Activated CD4-positive, alpha-beta T cell treated with anti-CD3 and anti-CD28 coated beads, Interleukin-2, Interleukin-4, amounts not matched to agents 100 ng/mL and 50 ng/mL, durations not matched to agents 16 hours and 8 hours (primary cell): Measurements from ENCODE around the gene SLC17A4.

Experiments used
- DNase-seq: peaks from one replicate; pipeline ENCODE4 v3.0.0-alpha.2; 2020; ENCODE audit warnings: low spot score

SLC17A4 gene

GRCh38 chr6:25816252-25816651 is 61.7 kb downstream of the SLC17A4 start:
- no peak for DNase-seq

GRCh38 chr6:25821341-25821740 is 66.8 kb downstream of the SLC17A4 start:
- peak; percentile 36 for DNase-seq

GRCh38 chr6:25829375-25829774 is 74.8 kb downstream of the SLC17A4 start:
- DNase-seq = peak; percentile 81

GRCh38 chr6:25830458-25830857 is 75.9 kb downstream of the SLC17A4 start:
- no peak for DNase-seq
